BE2C (cell line): ENCODE results near the gene NECAB3.
A peak's percentile ranks its signal among the peaks of the same experiment; 100 is the strongest.
"Not testable (repeated sequence)": the region's sequence is repeated elsewhere in the genome, so short reads cannot be mapped to it uniquely, and the experiment has no call there.

Source experiments
- DNase-seq: peaks from one replicate; pipeline ENCODE4 v3.0.0-alpha.2; 2020
- H3K27me3 ChIP-seq: fragments of 250-450 bp; sonication (Bioruptor Pico); 2 replicates; pipeline ENCODE4 v1.5.1; 2020; ENCODE audit warnings: mild to moderate bottlenecking
- H3K36me3 ChIP-seq: fragments of 250-450 bp; sonication (Bioruptor Pico); 2 replicates; pipeline ENCODE4 v1.5.1; 2020; ENCODE audit warnings: mild to moderate bottlenecking
- H3K4me1 ChIP-seq: fragments of 250-450 bp; sonication (Bioruptor Pico); 2 replicates; pipeline ENCODE4 v1.5.1; 2020
- H3K4me3 ChIP-seq: 2 replicates; pipeline ENCODE4 v1.5.1; 2011; ENCODE audit warnings: low read depth, low read length
- H3K9me3 ChIP-seq: fragments of 250-450 bp; sonication (Bioruptor Pico); 2 replicates; pipeline ENCODE4 v1.5.1; 2020
- TF ChIP-seq, protein P1 (sequence below): IDR thresholded peaks from 2 replicates; pipeline ENCODE4 v1.5.1; 2012; ENCODE audit warnings: mild to moderate bottlenecking, low read depth, low read length

NECAB3 gene

GRCh38 chr20:33704197-33704924, 30.1 kb upstream of the NECAB3 start:
- H3K4me1 ChIP-seq: peaks cover 9% of the 10 kb centered on the region
- H3K27me3 ChIP-seq: no peaks in the 10 kb centered on the region
- TF ChIP-seq, protein P1, sequence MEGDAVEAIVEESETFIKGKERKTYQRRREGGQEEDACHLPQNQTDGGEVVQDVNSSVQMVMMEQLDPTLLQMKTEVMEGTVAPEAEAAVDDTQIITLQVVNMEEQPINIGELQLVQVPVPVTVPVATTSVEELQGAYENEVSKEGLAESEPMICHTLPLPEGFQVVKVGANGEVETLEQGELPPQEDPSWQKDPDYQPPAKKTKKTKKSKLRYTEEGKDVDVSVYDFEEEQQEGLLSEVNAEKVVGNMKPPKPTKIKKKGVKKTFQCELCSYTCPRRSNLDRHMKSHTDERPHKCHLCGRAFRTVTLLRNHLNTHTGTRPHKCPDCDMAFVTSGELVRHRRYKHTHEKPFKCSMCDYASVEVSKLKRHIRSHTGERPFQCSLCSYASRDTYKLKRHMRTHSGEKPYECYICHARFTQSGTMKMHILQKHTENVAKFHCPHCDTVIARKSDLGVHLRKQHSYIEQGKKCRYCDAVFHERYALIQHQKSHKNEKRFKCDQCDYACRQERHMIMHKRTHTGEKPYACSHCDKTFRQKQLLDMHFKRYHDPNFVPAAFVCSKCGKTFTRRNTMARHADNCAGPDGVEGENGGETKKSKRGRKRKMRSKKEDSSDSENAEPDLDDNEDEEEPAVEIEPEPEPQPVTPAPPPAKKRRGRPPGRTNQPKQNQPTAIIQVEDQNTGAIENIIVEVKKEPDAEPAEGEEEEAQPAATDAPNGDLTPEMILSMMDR: no peak
- no peak overlapping the region for H3K4me3 ChIP-seq
- H3K9me3 ChIP-seq: no peaks in the 10 kb centered on the region
- no peaks in the 10 kb centered on the region for H3K36me3 ChIP-seq
- no peak for DNase-seq

GRCh38 chr20:33703498-33704137, 29.4 kb upstream of the NECAB3 start:
- peaks cover 9% of the 10 kb centered on the region for H3K4me1 ChIP-seq
- DNase-seq: no peak
- TF ChIP-seq, protein P1: no peak
- H3K27me3 ChIP-seq: no peaks in the 10 kb centered on the region
- no peaks in the 10 kb centered on the region for H3K9me3 ChIP-seq
- no peaks in the 10 kb centered on the region for H3K36me3 ChIP-seq
- no peak overlapping the region for H3K4me3 ChIP-seq

DNA sequence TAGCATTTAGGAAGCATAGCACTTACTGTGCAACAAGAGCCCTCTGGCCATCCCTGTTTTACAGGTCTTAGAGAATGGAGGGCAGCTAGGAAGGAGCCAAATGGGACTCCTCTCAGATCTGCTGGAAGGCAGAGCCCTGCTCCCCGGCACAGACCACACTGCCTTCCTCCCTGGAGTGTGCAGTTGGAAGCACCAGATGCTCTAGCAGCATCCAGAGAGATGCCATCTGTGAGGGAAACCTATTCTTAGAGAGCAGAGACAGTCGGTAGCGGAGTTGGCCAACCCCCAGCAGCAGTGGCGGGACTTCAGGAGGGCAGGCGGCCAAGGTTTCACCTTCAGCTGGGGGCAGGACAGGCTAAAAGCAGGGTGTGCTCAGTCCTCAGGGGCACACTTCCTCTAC, 28.6 kb upstream of the NECAB3 start:
- Histone ChIP-seq H3K27me3 (no peaks in the 10 kb centered on the region), H3K4me3 (no peak overlapping the region), H3K36me3 (no peaks in the 10 kb centered on the region), H3K9me3 (no peaks in the 10 kb centered on the region), H3K4me1 (peaks cover 9% of the 10 kb centered on the region)
- peak; percentile 75 for DNase-seq
- TF ChIP-seq, protein P1: no peak

DNA sequence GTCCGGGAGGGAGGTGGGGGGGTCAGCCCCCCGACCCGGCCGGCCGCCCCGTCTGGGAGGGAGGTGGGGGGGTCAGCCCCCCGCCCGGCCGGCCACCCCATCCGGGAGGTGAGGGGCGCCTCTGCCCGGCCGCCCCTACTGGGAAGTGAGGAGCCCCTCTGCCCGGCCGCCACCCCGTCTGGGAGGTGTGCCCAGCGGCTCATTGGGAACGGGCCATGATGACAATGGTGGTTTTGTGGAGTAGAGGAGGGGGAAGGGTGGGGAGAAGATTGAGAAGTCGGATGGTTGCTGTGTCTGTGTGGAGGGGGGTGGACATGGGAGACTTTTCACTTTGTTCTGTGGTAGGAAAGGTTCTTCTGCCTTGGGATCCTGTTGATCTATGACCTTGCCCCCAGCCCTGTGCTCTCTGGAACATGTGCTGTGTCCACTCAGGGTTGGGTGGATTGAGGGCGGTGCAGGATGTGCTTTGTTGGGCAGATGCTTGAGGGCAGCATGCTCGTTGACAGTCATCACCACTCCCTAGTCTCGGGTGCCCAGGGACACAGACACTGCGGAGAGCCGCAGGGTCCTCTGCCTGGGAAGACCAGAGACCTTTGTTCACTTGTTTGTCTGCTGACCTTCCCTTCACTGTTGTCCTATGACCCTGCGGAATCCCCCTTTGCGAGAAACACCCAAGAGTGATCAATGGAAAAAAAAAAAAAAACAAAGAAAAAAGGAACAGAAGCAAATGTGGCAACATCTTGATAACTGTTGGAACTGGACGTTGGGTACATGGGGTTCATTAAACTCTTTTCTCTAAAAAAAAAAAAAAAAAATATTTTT, 27.6 kb upstream of the NECAB3 start:
- no peaks in the 10 kb centered on the region for H3K27me3 ChIP-seq
- no peak overlapping the region for H3K4me3 ChIP-seq
- TF ChIP-seq, protein P1: no peak
- peaks cover 15% of the 10 kb centered on the region for H3K4me1 ChIP-seq
- H3K9me3 ChIP-seq: no peaks in the 10 kb centered on the region
- DNase-seq: no peak
- H3K36me3 ChIP-seq: no peaks in the 10 kb centered on the region

DNA sequence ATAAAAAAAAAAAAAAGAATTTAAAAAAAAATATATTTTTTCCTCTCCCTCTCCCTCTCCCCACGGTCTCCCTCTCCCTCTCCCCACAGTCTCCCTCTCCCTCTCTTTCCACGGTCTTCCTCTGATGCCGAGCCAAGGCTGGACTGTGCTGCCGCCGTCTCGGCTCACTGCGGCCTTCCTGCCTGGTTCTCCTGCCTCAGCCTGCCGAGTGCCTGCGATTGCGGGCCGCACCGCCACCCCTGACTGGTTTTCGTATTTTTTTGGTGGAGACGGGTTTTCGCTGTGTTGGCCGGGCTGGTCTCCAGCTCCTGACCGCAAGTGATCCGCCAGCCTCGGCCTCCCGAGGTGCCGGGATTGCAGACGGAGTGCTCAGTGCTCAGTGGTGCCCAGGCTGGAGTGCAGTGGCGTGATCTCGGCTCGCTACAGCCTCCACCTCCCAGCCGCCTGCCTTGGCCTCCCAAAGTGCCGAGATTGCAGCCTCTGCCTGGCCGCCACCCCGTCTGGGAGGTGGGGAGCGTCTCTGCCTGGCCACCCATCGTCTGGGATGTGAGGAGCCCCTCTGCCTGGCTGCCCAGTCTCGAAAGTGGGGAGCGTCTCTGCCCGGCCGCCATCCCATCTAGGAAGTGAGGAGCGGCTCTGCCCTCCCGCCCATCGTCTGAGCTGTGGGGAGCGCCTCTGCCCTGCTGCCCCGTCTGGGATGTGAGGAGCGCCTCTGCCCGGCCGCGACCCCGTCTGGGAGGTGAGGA, 26.6 kb upstream of the NECAB3 start:
- not testable (repeated sequence) for H3K4me3 ChIP-seq, H3K36me3 ChIP-seq, H3K9me3 ChIP-seq, H3K27me3 ChIP-seq, DNase-seq
- peaks cover 19% of the 10 kb centered on the region for H3K4me1 ChIP-seq

- peaks cover 19% of the 10 kb centered on the region for H3K4me1 ChIP-seq
- H3K4me3 ChIP-seq, H3K9me3 ChIP-seq, H3K27me3 ChIP-seq, H3K36me3 ChIP-seq, DNase-seq: not testable (repeated sequence)
These were observed 24.7 kb upstream of the NECAB3 start for GRCh38 chr20:33698966-33699365.
